AG10803 (cell line): ENCODE data around the gene NRG2.

Experiments
- DNase-seq: peaks from one replicate; pipeline ENCODE4 v3.0.0; 2010; ENCODE audit warnings: low read depth
- H3K4me3 ChIP-seq: 2 replicates; pipeline ENCODE4 v1.5.1; 2011; ENCODE audit warnings: mild to moderate bottlenecking, low read length, control low read depth
- TF ChIP-seq, protein P1 (sequence below): conservative IDR thresholded peaks from 2 replicates; pipeline ENCODE4 v1.5.1; 2011; ENCODE audit warnings: mild to moderate bottlenecking, low read length, control low read depth, inconsistent platforms

NRG2 gene

DNA sequence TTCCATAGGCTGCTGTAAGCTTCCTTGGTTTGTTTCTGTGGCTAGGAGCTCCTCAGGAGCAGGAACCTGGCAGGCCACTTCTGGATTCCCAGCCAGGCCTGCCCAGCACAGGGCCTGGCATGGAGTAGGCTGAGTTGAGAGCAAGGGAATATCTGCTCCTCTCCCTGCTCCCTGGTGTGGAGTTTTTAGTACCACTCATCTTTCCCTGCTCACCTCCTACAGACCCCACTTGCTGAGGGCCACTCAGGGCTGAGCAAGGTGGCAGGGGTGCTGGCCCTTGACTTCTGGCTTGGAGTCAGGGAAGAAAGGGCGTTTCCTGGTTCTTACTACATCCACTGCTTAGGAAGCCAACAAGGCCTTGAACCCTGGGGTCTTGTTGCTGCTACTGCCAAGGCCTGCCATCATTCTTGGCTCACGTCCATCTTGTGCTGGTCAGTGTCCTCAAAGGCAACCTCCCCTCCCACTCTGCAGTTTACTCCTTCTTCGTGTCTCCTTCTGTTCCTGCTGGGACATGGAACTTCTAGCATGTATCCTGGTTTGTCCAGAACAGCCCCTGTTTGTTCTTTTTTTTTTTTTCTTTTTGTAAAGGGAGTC lies 192.6 kb downstream of the NRG2 start:
- TF ChIP-seq, protein P1, sequence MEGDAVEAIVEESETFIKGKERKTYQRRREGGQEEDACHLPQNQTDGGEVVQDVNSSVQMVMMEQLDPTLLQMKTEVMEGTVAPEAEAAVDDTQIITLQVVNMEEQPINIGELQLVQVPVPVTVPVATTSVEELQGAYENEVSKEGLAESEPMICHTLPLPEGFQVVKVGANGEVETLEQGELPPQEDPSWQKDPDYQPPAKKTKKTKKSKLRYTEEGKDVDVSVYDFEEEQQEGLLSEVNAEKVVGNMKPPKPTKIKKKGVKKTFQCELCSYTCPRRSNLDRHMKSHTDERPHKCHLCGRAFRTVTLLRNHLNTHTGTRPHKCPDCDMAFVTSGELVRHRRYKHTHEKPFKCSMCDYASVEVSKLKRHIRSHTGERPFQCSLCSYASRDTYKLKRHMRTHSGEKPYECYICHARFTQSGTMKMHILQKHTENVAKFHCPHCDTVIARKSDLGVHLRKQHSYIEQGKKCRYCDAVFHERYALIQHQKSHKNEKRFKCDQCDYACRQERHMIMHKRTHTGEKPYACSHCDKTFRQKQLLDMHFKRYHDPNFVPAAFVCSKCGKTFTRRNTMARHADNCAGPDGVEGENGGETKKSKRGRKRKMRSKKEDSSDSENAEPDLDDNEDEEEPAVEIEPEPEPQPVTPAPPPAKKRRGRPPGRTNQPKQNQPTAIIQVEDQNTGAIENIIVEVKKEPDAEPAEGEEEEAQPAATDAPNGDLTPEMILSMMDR = no peak
- H3K4me3 ChIP-seq = no peak overlapping the region
- DNase-seq = no peak

DNA sequence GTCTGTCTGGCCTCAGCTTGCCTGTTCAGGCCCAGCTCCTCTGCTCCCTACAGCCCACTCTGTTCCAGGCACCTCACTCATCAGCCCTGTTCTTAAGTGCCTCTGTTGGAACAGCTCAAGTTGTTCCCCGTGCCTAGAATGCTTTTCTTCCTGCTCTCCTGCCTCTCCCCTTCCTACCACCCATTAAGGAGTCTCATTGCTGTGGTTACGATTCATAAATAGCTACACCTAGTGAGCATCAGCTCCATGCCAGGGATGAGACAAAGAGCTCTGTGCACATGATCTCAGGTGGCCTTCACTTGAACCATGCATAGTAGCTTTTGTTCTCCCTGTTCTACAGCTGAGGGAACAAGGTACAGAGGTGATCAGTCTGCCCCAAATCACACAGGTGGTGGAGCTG lies 193.2 kb downstream of the NRG2 start:
- DNase-seq = peak; percentile 0
- H3K4me3 ChIP-seq = no peak overlapping the region
- TF ChIP-seq, protein P1 = no peak

DNA sequence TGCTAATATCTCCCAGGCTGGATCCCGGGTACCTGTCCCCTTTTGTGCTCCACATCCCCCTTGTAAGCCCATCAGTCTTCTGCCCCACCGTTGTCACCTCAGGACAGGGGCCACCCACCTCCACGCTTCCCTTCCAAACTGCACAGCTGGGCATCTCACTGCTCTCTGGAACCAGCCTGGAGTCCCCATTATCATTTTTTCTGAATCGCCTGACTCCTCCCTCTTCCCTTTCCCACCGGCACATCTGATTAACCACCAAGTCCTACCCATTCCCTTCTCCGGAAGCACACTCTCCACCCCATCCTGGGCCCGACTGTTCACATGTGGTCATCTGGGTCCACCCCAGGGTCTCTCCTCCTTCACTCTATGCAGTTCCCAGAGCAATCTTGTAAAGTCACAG lies 193.6 kb downstream of the NRG2 start:
- TF ChIP-seq, protein P1 = no peak
- no peak for DNase-seq

DNA sequence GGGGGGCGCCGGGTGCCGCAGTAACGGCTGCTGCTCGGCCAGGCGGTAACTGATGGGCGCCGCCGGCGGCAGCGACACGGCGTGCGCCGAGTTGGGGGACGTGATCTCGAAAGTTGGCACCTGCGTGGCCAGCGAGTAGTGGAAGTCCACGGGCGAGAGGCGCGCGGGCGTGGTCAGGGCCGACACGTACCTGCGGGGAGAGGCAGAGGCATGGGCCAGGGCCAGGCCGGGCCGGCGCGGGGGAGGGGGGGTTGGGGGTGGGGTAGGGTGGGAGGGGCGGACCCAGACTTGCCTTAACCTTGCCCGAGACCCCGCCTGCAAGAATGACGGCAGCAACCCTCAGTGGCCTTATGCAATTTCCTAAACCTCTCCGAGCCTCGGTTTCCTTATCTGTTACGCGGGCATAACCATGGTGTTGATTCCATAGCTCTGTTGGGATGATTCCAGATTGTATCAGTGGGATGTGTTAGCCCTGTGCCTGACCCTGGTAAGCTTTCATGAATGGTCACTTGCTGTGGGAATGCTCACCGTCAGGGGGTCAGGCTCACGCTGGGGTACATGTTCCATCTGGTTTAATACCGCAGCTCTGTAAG lies 194.5 kb downstream of the NRG2 start:
- DNase-seq = no peak
- H3K4me3 ChIP-seq = peak overlapping the region; percentile 41
- TF ChIP-seq, protein P1 = no peak

More for the DNA sequence above, 193.6 kb downstream of the NRG2 start:
- no peak overlapping the region for H3K4me3 ChIP-seq

DNA sequence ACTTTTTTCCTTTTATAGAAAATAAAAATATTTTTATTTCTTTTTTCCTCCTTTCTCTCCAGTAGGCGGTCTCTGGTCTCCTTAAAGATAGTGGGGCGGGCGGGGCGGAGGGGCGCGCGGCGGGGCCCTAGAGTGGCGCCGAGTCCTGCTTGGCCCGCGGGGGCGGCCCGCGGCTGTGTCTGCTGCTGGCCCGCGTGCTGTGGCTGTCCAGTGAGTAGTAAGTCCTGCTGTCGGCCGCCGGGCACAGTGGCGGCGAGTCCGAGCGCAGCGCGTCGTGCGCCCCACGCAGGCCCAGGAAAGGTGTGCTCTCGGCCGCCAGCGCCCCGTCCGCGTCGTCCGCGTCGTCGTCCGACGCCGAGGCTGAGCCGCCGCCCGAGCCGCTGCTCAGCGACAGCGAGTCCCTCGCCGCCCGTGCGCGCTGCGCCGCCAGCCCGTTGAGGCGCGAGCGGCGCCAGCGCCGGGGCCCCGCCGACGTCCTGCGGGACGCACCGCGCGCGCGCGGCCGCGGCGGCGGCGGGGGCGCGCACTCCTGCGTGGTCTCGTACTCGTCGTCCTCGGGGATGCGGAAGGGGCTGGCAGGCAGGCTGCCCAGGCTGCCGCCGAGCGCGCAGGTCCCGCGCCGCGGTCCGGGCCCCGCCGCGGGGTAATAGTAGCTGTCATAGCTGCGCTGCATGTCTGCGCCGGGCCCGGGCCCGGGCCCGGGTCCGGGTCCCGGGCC lies 195.2 kb downstream of the NRG2 start:
- peak; percentile 13 for DNase-seq
- TF ChIP-seq, protein P1 = no peak
- H3K4me3 ChIP-seq = peak overlapping the region; percentile 41

DNA sequence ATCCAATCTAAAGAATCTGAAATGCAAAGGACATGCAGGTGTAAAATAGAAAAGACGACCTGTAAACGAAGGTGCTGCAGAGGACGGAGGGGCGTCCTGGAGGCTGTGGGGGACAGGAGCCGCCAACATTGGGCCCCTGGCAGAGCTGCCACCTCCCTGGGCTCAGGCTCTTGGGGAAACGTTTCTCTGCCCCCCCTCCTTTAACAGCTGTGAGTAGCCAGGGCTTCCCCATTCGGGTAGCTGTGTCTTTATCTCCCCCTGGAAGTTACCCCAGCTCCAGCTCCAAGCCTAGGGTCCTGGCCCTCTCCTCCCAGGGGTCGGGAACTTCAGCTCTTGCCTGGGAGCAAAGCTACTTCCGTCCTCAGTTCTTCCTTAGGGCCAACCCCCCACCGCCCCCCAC lies 196.0 kb downstream of the NRG2 start:
- TF ChIP-seq, protein P1 = no peak
- DNase-seq = no peak
- H3K4me3 ChIP-seq = no peak overlapping the region
